ENCODE measurements around the gene WARS2. TPM values are rescaled to one million over a fixed set of nuclear protein-coding genes. Genes with fewer than 3 reads are reported as not detected.

WARS2 gene
- total and polyA plus RNA-seq, 2 of the 8 experiments (the other 6 are each of a cell fraction or from before 2014, with no cell fraction given) = 4.3 to 12.9 TPM

DNA sequence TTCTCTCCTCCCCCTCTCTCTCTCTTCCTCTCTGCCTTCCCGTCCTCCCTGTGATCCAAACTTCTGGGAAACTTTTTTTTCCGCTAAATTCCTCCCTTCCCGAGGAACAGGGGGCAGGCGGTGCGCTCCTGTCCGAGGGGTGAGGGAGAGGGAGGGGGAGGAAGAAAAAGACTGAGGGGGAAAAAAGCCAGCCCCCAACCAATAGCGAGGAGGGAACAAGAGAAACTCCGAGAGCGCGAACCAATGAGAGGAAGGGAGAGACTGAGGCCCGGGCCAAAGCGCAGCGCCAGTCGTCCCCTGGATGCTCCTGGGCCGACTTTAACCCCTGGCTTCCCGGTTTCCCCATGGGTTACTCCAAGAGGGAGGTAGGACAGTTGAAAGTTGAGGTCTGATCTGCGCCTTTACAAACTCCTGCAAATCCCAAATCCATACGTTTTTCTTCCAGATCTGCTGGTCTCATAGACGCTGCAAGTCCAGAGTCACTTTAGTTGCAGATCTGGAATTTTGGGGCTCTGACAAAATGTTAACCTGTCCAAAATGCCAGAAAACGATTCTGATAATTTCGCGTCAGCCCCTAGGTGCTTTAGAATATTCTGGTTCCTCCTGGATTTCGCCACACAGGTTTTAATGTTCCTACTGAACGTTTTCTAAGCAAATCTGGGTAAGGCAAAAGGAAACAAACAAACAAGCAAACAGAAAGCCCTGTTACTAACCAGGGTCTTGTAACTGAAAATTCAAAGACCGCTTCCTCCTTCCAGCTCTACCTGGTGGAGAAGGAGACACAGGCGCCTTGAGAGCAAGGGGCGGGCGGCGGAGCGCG, 152.1 kb downstream of the WARS2 start, which contains the start of gene TBX15 (continued):
- TF ChIP-seq SIN3A (conservative IDR thresholded peaks at IDR 0.05 in 1 of 2, IDR thresholded peaks at IDR 0.05 in 1 of 2; ENCODE audit: low read depth in 1 of 2, low read length in 2 of 2) (no peak), GTF2F1 (IDR thresholded peaks at IDR 0.05; ENCODE audit: borderline replicate concordance, low read depth, low read length) (no peak), JUN (IDR thresholded peaks at IDR 0.05; ENCODE audit: low read depth, low read length) (no peak), CBX5 (IDR thresholded peaks at IDR 0.05; ENCODE audit: low read depth, low read length) (no peak), SUZ12 (IDR thresholded peaks at IDR 0.05; ENCODE audit: low read length) (no peak), NRF1 (IDR thresholded peaks at IDR 0.05; ENCODE audit: low read depth, low read length) (no peak), RNF2 (IDR thresholded peaks at IDR 0.05; ENCODE audit: borderline replicate concordance, low read depth, low read length, missing control alignments, poor library complexity, severe bottlenecking) (peak; percentile 55), FOSL1 (IDR thresholded peaks at IDR 0.05; ENCODE audit: insufficient read depth, low read depth, low read length) (no peak), E2F6 (IDR thresholded peaks at IDR 0.05) (peak; percentile 95), POU5F1 (IDR thresholded peaks at IDR 0.05; ENCODE audit: low read depth, low read length) (no peak), POLR2AphosphoS5 (IDR thresholded peaks at IDR 0.05; ENCODE audit: low read depth, low read length) (no peak), TEAD4 (IDR thresholded peaks at IDR 0.05; ENCODE audit: low read depth, low read length) (no peak)
- TF ChIP-seq, protein P1, sequence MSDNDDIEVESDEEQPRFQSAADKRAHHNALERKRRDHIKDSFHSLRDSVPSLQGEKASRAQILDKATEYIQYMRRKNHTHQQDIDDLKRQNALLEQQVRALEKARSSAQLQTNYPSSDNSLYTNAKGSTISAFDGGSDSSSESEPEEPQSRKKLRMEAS (IDR thresholded peaks at IDR 0.05) = peak; percentile 53
- TF ChIP-seq, protein P2, sequence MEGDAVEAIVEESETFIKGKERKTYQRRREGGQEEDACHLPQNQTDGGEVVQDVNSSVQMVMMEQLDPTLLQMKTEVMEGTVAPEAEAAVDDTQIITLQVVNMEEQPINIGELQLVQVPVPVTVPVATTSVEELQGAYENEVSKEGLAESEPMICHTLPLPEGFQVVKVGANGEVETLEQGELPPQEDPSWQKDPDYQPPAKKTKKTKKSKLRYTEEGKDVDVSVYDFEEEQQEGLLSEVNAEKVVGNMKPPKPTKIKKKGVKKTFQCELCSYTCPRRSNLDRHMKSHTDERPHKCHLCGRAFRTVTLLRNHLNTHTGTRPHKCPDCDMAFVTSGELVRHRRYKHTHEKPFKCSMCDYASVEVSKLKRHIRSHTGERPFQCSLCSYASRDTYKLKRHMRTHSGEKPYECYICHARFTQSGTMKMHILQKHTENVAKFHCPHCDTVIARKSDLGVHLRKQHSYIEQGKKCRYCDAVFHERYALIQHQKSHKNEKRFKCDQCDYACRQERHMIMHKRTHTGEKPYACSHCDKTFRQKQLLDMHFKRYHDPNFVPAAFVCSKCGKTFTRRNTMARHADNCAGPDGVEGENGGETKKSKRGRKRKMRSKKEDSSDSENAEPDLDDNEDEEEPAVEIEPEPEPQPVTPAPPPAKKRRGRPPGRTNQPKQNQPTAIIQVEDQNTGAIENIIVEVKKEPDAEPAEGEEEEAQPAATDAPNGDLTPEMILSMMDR (IDR thresholded peaks at IDR 0.05; ENCODE audit: control extremely low read depth in 1 of 3, insufficient read depth in 1 of 3, low read depth in 1 of 3, low read length in 3 of 3) = no peak

Measured in H1 (cell line).